ENCODE data around the gene CDKAL1. TPM values are rescaled to one million over a fixed set of nuclear protein-coding genes. Genes with fewer than 3 reads are reported as not detected.

Gene CDKAL1
- total RNA-seq, 1 donor from 2014 or later, result 14.8 TPM

- Mint-ChIP-seq H3K9me3 (ENCODE audit: unreplicated experiment) (no peaks in the 10 kb centered on the region), H3K4me1 (ENCODE audit: unreplicated experiment) (peaks cover 4% of the 10 kb centered on the region), H3K27ac (ENCODE audit: unreplicated experiment) (no peak overlapping the region), H3K27me3 (ENCODE audit: unreplicated experiment) (no peaks in the 10 kb centered on the region), H3K36me3 (ENCODE audit: unreplicated experiment) (no peaks in the 10 kb centered on the region), H3K4me3 (ENCODE audit: unreplicated experiment) (no peak overlapping the region)
- no peak for DNase-seq (ENCODE audit: extremely low spot score, unreplicated experiment)
- no peak for TF ChIP-seq CTCF (IDR thresholded peaks at IDR 0.05)
Observed at GRCh38 chr6:21166754-21167153, 632.5 kb downstream of the CDKAL1 start.

GRCh38 chr6:21167790-21168189, 633.5 kb downstream of the CDKAL1 start:
- H3K36me3 Mint-ChIP-seq (ENCODE audit: unreplicated experiment), result no peaks in the 10 kb centered on the region
- no peak for TF ChIP-seq CTCF (IDR thresholded peaks at IDR 0.05)
- H3K4me1 Mint-ChIP-seq (ENCODE audit: unreplicated experiment), result peaks cover 5% of the 10 kb centered on the region
- DNase-seq (ENCODE audit: extremely low spot score, unreplicated experiment), result no peak
- peaks cover 3% of the 10 kb centered on the region for H3K9me3 Mint-ChIP-seq (ENCODE audit: unreplicated experiment)
- H3K27ac Mint-ChIP-seq (ENCODE audit: unreplicated experiment), result no peak overlapping the region
- no peaks in the 10 kb centered on the region for H3K27me3 Mint-ChIP-seq (ENCODE audit: unreplicated experiment)
- no peak overlapping the region for H3K4me3 Mint-ChIP-seq (ENCODE audit: unreplicated experiment)

GRCh38 chr6:21171801-21172200, 637.5 kb downstream of the CDKAL1 start:
- Mint-ChIP-seq H3K9me3 (ENCODE audit: unreplicated experiment) (peaks cover 3% of the 10 kb centered on the region), H3K4me3 (ENCODE audit: unreplicated experiment) (no peak overlapping the region), H3K27me3 (ENCODE audit: unreplicated experiment) (no peaks in the 10 kb centered on the region), H3K4me1 (ENCODE audit: unreplicated experiment) (peaks cover 1% of the 10 kb centered on the region), H3K36me3 (ENCODE audit: unreplicated experiment) (no peaks in the 10 kb centered on the region), H3K27ac (ENCODE audit: unreplicated experiment) (no peak overlapping the region)
- DNase-seq (ENCODE audit: extremely low spot score, unreplicated experiment), result no peak
- no peak for TF ChIP-seq CTCF (IDR thresholded peaks at IDR 0.05)

- Mint-ChIP-seq H3K9me3 (ENCODE audit: unreplicated experiment) (peaks cover 3% of the 10 kb centered on the region), H3K27ac (ENCODE audit: unreplicated experiment) (no peak overlapping the region), H3K4me1 (ENCODE audit: unreplicated experiment) (peaks cover 1% of the 10 kb centered on the region), H3K36me3 (ENCODE audit: unreplicated experiment) (no peaks in the 10 kb centered on the region), H3K27me3 (ENCODE audit: unreplicated experiment) (no peaks in the 10 kb centered on the region), H3K4me3 (ENCODE audit: unreplicated experiment) (no peak overlapping the region)
- TF ChIP-seq CTCF (IDR thresholded peaks at IDR 0.05), result no peak
- no peak for DNase-seq (ENCODE audit: extremely low spot score, unreplicated experiment)
Observed at GRCh38 chr6:21173031-21173430, 638.8 kb downstream of the CDKAL1 start.

DNA sequence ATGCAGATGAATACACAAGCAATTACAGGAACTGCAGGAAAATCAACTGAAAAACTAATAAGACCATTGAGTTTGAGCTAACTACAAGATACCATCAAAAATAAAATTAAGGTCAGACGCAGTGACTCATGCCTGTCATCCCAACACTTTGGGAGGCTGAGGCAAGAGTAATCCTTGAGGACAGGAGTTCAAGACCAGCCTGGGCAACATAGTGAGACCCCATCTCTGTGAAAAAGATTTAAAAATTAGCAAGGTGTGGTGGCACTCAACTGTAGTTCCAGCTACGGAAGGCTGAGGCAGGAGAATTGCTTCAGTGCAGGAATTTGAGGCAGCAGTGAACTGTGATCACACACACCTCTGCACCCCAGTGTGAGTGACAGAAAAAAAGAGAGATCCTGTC, 639.4 kb downstream of the CDKAL1 start:
- Mint-ChIP-seq H3K36me3 (ENCODE audit: unreplicated experiment) (no peaks in the 10 kb centered on the region), H3K27me3 (ENCODE audit: unreplicated experiment) (no peaks in the 10 kb centered on the region), H3K4me3 (ENCODE audit: unreplicated experiment) (no peak overlapping the region), H3K9me3 (ENCODE audit: unreplicated experiment) (peaks cover 3% of the 10 kb centered on the region), H3K4me1 (ENCODE audit: unreplicated experiment) (peaks cover 1% of the 10 kb centered on the region), H3K27ac (ENCODE audit: unreplicated experiment) (no peak overlapping the region)
- DNase-seq (ENCODE audit: extremely low spot score, unreplicated experiment), result no peak
- no peak for TF ChIP-seq CTCF (IDR thresholded peaks at IDR 0.05)

Data from osteocyte (in vitro differentiated cells).